Keratinocyte (primary cell): ENCODE results near the gene TPM3. TPM values are rescaled to one million over a fixed set of nuclear protein-coding genes. Genes with fewer than 3 reads are reported as not detected.

Source experiments
- DNase-seq: peaks from one replicate; pipeline ENCODE4 v3.0.0-alpha.2; 2011; ENCODE audit warnings: low read depth, missing footprints, low spot score
- FAIRE-seq: peaks from 2 replicates; lab custom pipeline; 2011; peaks lifted over from hg19 to GRCh38; lab: Jason Lieb, UNC
- H2AFZ ChIP-seq: 2 replicates; pipeline ENCODE4 v1.6.0; 2012; ENCODE audit warnings: low read length, control low read depth, inconsistent platforms; ENCODE audit not compliant: control insufficient read depth
- H3K27ac ChIP-seq: 2 replicates; pipeline ENCODE4 v1.5.1; 2011; ENCODE audit warnings: low read length; ENCODE audit not compliant: control insufficient read depth, insufficient read depth
- H3K27me3 ChIP-seq: 3 replicates; pipeline ENCODE4 v1.6.0; 2011; ENCODE audit warnings: low read length; ENCODE audit not compliant: control insufficient read depth, insufficient read depth; ENCODE audit errors: extremely low read depth
- H3K36me3 ChIP-seq, 2 experiments: 2 replicates in 1 of 2; 3 replicates in 1 of 2; pipeline ENCODE4 v1.5.1; 2011; ENCODE audit warnings: low read length in 2 of 2, mild to moderate bottlenecking in 1 of 2; ENCODE audit not compliant: control insufficient read depth in 2 of 2, insufficient read depth in 2 of 2; ENCODE audit errors: extremely low read depth in 1 of 2
- H3K4me1 ChIP-seq: 3 replicates; pipeline ENCODE4 v1.5.1; 2011; ENCODE audit warnings: low read length; ENCODE audit not compliant: control insufficient read depth, insufficient read depth; ENCODE audit errors: extremely low read depth
- H3K4me2 ChIP-seq: 3 replicates; pipeline ENCODE4 v1.6.0; 2011; ENCODE audit warnings: low read depth, low read length; ENCODE audit not compliant: control insufficient read depth, insufficient read depth; ENCODE audit errors: extremely low read depth
- H3K4me3 ChIP-seq, 3 experiments: fragments of 200-600 bp in 1 of 3; sonication (generic) in 1 of 3; 2 replicates in 2 of 3; 3 replicates in 1 of 3; pipeline ENCODE4 v1.5.1; 2011 to 2016; ENCODE audit warnings: low read length in 3 of 3, mild to moderate bottlenecking in 3 of 3, control low read depth in 2 of 3, inconsistent platforms in 1 of 3, low read depth in 1 of 3, mixed read lengths in 1 of 3, mixed run types in 1 of 3, moderate library complexity in 1 of 3; ENCODE audit not compliant: control insufficient read depth in 2 of 3, insufficient read depth in 2 of 3; ENCODE audit errors: extremely low read depth in 1 of 3
- H3K79me2 ChIP-seq: 2 replicates; pipeline ENCODE4 v1.6.0; 2012; ENCODE audit warnings: low read length; ENCODE audit not compliant: control insufficient read depth, insufficient read depth
- H3K9ac ChIP-seq: 3 replicates; pipeline ENCODE4 v1.6.0; 2011; ENCODE audit warnings: low read length; ENCODE audit not compliant: control insufficient read depth, insufficient read depth; ENCODE audit errors: extremely low read depth
- H3K9me1 ChIP-seq: 3 replicates; pipeline ENCODE4 v1.6.0; 2011; ENCODE audit warnings: low read length; ENCODE audit not compliant: control insufficient read depth, insufficient read depth; ENCODE audit errors: extremely low read depth
- H3K9me3 ChIP-seq: 2 replicates; pipeline ENCODE4 v1.5.1; 2012; ENCODE audit warnings: low read depth, low read length; ENCODE audit not compliant: control insufficient read depth
- H4K20me1 ChIP-seq: 3 replicates; pipeline ENCODE4 v1.6.0; 2011; ENCODE audit warnings: low read length; ENCODE audit not compliant: control insufficient read depth, insufficient read depth; ENCODE audit errors: extremely low read depth
- EZH2 ChIP-seq: IDR thresholded peaks from one replicate; pipeline ENCODE4 v1.6.1; 2012; ENCODE audit warnings: inconsistent platforms, mild to moderate bottlenecking, low read length, moderate library complexity
- dilution Hi-C: fragments of 300-500 bp; cut with MboI; formaldehyde crosslinking; loops from one replicate; pipeline ENCODE4 v1.7.0; 2020; ENCODE audit warnings: low sequenced_read_pairs; ENCODE audit not compliant: extremely low pct_ligation_motif_present
- polyA plus RNA-seq, 5 experiments: library from polyadenylated mRNA; depleted of rRNA in 3 of 5; stranded (reverse) in 3 of 5; stranded (forward) in 1 of 5; unstranded in 1 of 5; fragments of >200 nt; gene quantifications; 1 replicate in 1 of 5; 2 replicates in 3 of 5; 3 replicates in 1 of 5; pipeline versions ENCODE4 v1.2.1 to v1.2.3, GENCODE V29; 2011 to 2012; ENCODE audit warnings: missing spikeins in 2 of 5, low read depth in 1 of 5, low replicate concordance in 1 of 5
- TF ChIP-seq, protein P1 (sequence below), 3 experiments: IDR thresholded peaks in 1 of 3; conservative IDR thresholded peaks in 1 of 3; optimal IDR thresholded peaks in 1 of 3; 2 replicates in 2 of 3; 3 replicates in 1 of 3; pipeline versions ENCODE3 to v1.5.1; 2011; ENCODE audit warnings: low read length in 3 of 3, mild to moderate bottlenecking in 3 of 3, moderate library complexity in 2 of 3, control low read depth in 1 of 3, inconsistent platforms in 1 of 3; ENCODE audit not compliant: insufficient read depth in 2 of 3; ENCODE audit errors: extremely low read depth in 1 of 3

The TPM3 gene
- polyA plus RNA-seq, 1 donor (not counting 4 experiments of a cell fraction or from before 2014, with no cell fraction given): 585 TPM

DNA sequence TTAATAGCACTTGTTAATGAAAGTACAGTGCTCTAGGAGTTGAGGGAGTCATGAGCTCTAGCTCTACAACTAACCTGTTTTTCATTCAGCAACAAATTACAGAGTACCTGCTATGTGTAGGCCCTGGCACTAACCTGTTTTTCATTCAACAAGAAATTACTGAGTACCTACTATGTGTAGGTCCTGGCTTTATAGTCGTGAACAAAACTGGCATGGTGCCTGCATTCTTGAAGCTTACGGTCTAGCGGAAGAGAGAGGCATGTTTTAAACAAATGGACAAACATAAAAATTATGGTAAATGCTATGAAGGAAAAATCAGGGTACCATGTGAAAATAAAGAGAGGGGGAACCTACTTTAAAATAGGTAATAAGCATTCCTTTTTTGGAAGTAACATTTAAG is 26.6 kb upstream of the TPM3 start:
- no peaks in the 10 kb centered on the region for H4K20me1 ChIP-seq
- peak overlapping the region; percentile 97 for H3K4me2 ChIP-seq
- peak overlapping the region in 2 of 3 experiments; percentile 89 to 92 for H3K4me3 ChIP-seq
- no peak overlapping the region for H3K27ac ChIP-seq
- no peak overlapping the region for H2AFZ ChIP-seq
- peak overlapping the region; percentile 9 for H3K9ac ChIP-seq
- H3K9me1 ChIP-seq: no peaks in the 10 kb centered on the region
- H3K27me3 ChIP-seq: no peaks in the 10 kb centered on the region
- H3K36me3 ChIP-seq: peaks cover 9 to 27% of the 10 kb centered on the region in 2 experiments
- peaks cover 68% of the 10 kb centered on the region for H3K79me2 ChIP-seq
- dilution Hi-C loops: no loop called here
- H3K4me1 ChIP-seq: peaks cover 23% of the 10 kb centered on the region
- FAIRE-seq: no peak
- no peak for TF ChIP-seq EZH2
- TF ChIP-seq, protein P1, sequence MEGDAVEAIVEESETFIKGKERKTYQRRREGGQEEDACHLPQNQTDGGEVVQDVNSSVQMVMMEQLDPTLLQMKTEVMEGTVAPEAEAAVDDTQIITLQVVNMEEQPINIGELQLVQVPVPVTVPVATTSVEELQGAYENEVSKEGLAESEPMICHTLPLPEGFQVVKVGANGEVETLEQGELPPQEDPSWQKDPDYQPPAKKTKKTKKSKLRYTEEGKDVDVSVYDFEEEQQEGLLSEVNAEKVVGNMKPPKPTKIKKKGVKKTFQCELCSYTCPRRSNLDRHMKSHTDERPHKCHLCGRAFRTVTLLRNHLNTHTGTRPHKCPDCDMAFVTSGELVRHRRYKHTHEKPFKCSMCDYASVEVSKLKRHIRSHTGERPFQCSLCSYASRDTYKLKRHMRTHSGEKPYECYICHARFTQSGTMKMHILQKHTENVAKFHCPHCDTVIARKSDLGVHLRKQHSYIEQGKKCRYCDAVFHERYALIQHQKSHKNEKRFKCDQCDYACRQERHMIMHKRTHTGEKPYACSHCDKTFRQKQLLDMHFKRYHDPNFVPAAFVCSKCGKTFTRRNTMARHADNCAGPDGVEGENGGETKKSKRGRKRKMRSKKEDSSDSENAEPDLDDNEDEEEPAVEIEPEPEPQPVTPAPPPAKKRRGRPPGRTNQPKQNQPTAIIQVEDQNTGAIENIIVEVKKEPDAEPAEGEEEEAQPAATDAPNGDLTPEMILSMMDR (optimal IDR thresholded peaks at IDR 0.05 in 1 of 3, IDR thresholded peaks at IDR 0.05 in 1 of 3, conservative IDR thresholded peaks at IDR 0.05 in 1 of 3; ENCODE audit: extremely low read depth in 1 of 3, insufficient read depth in 2 of 3, low read length in 3 of 3): no peak
- DNase-seq: no peak
- H3K9me3 ChIP-seq: no peaks in the 10 kb centered on the region

DNA sequence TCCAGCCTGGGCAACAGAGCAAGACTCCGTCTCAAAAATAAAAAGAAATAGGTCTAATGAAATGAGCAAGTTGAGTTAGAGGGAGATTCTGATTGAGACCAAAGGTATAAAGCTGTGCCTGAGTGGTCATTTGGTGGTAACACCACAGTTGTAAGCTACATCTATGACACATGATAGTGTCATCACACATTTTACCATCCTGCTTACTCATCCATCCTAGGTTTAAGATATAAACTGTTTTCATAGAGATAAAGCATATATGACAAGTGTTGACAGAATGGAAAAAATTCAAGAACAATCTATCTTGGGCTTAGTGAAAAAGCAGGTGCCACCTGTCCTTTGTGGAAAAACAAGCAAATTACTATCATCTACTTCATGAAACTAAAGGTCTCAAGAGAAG is 21.4 kb upstream of the TPM3 start:
- H3K4me1 ChIP-seq: peaks cover 13% of the 10 kb centered on the region
- FAIRE-seq (no peak), DNase-seq (no peak)
- H4K20me1 ChIP-seq: no peaks in the 10 kb centered on the region
- no peak overlapping the region for H3K9ac ChIP-seq
- H3K36me3 ChIP-seq: peaks cover 21 to 38% of the 10 kb centered on the region in 2 experiments
- no peaks in the 10 kb centered on the region for H3K9me3 ChIP-seq
- H2AFZ ChIP-seq: no peak overlapping the region
- H3K9me1 ChIP-seq: no peaks in the 10 kb centered on the region
- no peak overlapping the region for H3K27ac ChIP-seq
- dilution Hi-C loops: no loop called here
- TF ChIP-seq, protein P1 (optimal IDR thresholded peaks at IDR 0.05 in 1 of 3, IDR thresholded peaks at IDR 0.05 in 1 of 3, conservative IDR thresholded peaks at IDR 0.05 in 1 of 3; ENCODE audit: extremely low read depth in 1 of 3, insufficient read depth in 2 of 3, low read length in 3 of 3): no peak
- no peak for TF ChIP-seq EZH2
- H3K27me3 ChIP-seq: no peaks in the 10 kb centered on the region
- H3K4me2 ChIP-seq: no peak overlapping the region
- H3K79me2 ChIP-seq: peaks cover 22% of the 10 kb centered on the region
- H3K4me3 ChIP-seq: no peak overlapping the region
